Panc1 (cell line): ENCODE results near the gene KRT33A. TPM values are rescaled to one million over a fixed set of nuclear protein-coding genes. Genes with fewer than 3 reads are reported as not detected.

Experiments
- ATAC-seq: fragments of 200-7000 bp; cut with Tn5 transposase; 2 replicates; pipeline ENCODE4 v1.9.1; 2020; ENCODE audit warnings: mild to moderate bottlenecking, moderate library complexity
- BruUV-seq: library from RNA; stranded (reverse); fragments of 400-500 nt; replicated peaks from 2 replicates; lab custom pipeline; 2021; lab: Mats Ljungman, UMichigan
- CTCF ChIA-PET: fragments of 300-600 bp; sonication (Branson Sonifier 250); formaldehyde crosslinking; loops from one replicate; lab custom pipeline; 2022; ENCODE audit warnings: antibody characterized with exemption; lab: Charles Lee
- POLR2A ChIA-PET: fragments of 300-600 bp; sonication (Branson Sonifier 250); formaldehyde crosslinking; loops from one replicate; lab custom pipeline; 2022; ENCODE audit warnings: antibody characterized with exemption; lab: Charles Lee
- DNase-seq: peaks from one replicate; pipeline ENCODE4 v3.0.0-alpha.2; 2010; ENCODE audit warnings: low read depth, low spot score
- H3K27ac ChIP-seq: 2 replicates; pipeline ENCODE4 v1.5.1; 2011; ENCODE audit warnings: mild to moderate bottlenecking, low read length, inconsistent platforms
- H3K27me3 ChIP-seq: fragments of 200-500 bp; sonication (Bioruptor generic); 2 replicates; pipeline ENCODE4 v1.6.0; 2014; ENCODE audit warnings: low read length, inconsistent platforms; ENCODE audit not compliant: control insufficient read depth, insufficient read depth
- H3K36me3 ChIP-seq: fragments of 200-500 bp; sonication (Bioruptor generic); 2 replicates; pipeline ENCODE4 v1.5.1; 2014; ENCODE audit warnings: inconsistent platforms, mild to moderate bottlenecking, low read length, moderate library complexity; ENCODE audit not compliant: control insufficient read depth, insufficient read depth
- H3K4me1 ChIP-seq: 2 replicates; pipeline ENCODE4 v1.5.1; 2011; ENCODE audit warnings: inconsistent platforms, mild to moderate bottlenecking, low read length, moderate library complexity; ENCODE audit not compliant: control insufficient read depth, insufficient read depth
- H3K4me3 ChIP-seq, 2 experiments: 2 replicates each; pipeline ENCODE4 v1.5.1; 2011 to 2012; ENCODE audit warnings: low read depth in 2 of 2, low read length in 2 of 2, mild to moderate bottlenecking in 2 of 2, inconsistent platforms in 1 of 2, moderate library complexity in 1 of 2
- H3K9me3 ChIP-seq: fragments of 200-500 bp; sonication (Bioruptor generic); 2 replicates; pipeline ENCODE4 v1.5.1; 2014; ENCODE audit warnings: low read depth, mild to moderate bottlenecking, inconsistent platforms, low read length, moderate library complexity; ENCODE audit not compliant: control insufficient read depth, insufficient read depth
- POLR2AphosphoS5 ChIP-seq: IDR thresholded peaks from 2 replicates; pipeline ENCODE4 v1.6.1; 2012; ENCODE audit warnings: mild to moderate bottlenecking, low read depth, low read length, moderate library complexity
- SIN3A ChIP-seq: IDR thresholded peaks from 2 replicates; pipeline ENCODE4 v1.6.1; 2012; ENCODE audit warnings: low read depth, mild to moderate bottlenecking, low read length, moderate library complexity, borderline replicate concordance; ENCODE audit not compliant: insufficient read depth
- TCF7L2 ChIP-seq: IDR thresholded peaks from 2 replicates; pipeline ENCODE4 v1.6.1; 2011; ENCODE audit warnings: mild to moderate bottlenecking, low read depth, low read length, inconsistent platforms
- in situ Hi-C: cut with HindIII; loops from 2 replicates; pipeline ENCODE4 v1.10.0; 2016; ENCODE audit warnings: low sequenced_read_pairs, low pct_unique_long_range_greater_than_20kb
- intact Hi-C: fragments of 100-400 bp; cut with micrococcal nuclease; formaldehyde crosslinking; loops from one replicate; pipeline ENCODE4 v1.10.0; 2022; ENCODE audit not compliant: unreplicated experiment
- total RNA-seq: library from RNA; stranded (reverse); gene quantifications from one replicate; pipeline ENCODE4 v1.2.1, GENCODE V29; 2021; ENCODE audit not compliant: unreplicated experiment
- TF ChIP-seq, protein P1 (sequence below), 2 experiments: IDR thresholded peaks; 2 replicates each; pipeline ENCODE4 v1.6.1; 2011 to 2012; ENCODE audit warnings: low read depth in 2 of 2, control low read depth in 1 of 2, low read length in 1 of 2, mild to moderate bottlenecking in 1 of 2, moderate library complexity in 1 of 2; ENCODE audit not compliant: insufficient read depth in 1 of 2
- TF ChIP-seq, protein P2 (sequence below): fragments of 450-650 bp; IDR thresholded peaks from 2 replicates; pipeline ENCODE4 v1.5.1; 2017; ENCODE audit warnings: mild to moderate bottlenecking

Gene KRT33A
- total RNA-seq, 1 experiment from 2014 or later = not detected

DNA sequence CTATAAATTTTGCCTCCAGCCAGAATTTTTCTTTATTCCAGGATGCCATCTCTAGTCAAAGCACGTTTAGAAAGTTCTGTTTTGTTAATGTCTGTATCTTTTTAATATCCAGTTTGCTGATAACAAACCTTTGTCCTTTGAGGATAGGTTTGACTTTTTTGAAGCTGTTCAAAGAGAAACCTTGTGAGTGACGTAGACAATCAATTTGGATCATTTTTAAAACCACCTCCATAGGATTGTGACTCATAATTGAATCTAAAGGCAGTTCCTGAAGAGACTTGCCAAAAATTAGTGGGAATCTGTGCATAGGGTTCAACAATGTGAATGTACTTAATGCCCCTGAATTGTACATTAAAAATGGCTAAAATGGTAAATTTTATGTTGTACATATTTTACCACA lies 40.9 kb upstream of the KRT33A start:
- no TSS peak for BruUV-seq
- TF ChIP-seq, protein P1, sequence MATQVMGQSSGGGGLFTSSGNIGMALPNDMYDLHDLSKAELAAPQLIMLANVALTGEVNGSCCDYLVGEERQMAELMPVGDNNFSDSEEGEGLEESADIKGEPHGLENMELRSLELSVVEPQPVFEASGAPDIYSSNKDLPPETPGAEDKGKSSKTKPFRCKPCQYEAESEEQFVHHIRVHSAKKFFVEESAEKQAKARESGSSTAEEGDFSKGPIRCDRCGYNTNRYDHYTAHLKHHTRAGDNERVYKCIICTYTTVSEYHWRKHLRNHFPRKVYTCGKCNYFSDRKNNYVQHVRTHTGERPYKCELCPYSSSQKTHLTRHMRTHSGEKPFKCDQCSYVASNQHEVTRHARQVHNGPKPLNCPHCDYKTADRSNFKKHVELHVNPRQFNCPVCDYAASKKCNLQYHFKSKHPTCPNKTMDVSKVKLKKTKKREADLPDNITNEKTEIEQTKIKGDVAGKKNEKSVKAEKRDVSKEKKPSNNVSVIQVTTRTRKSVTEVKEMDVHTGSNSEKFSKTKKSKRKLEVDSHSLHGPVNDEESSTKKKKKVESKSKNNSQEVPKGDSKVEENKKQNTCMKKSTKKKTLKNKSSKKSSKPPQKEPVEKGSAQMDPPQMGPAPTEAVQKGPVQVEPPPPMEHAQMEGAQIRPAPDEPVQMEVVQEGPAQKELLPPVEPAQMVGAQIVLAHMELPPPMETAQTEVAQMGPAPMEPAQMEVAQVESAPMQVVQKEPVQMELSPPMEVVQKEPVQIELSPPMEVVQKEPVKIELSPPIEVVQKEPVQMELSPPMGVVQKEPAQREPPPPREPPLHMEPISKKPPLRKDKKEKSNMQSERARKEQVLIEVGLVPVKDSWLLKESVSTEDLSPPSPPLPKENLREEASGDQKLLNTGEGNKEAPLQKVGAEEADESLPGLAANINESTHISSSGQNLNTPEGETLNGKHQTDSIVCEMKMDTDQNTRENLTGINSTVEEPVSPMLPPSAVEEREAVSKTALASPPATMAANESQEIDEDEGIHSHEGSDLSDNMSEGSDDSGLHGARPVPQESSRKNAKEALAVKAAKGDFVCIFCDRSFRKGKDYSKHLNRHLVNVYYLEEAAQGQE (IDR thresholded peaks at IDR 0.05; ENCODE audit: insufficient read depth in 1 of 2, low read depth in 2 of 2, low read length in 1 of 2) = no peak
- no peak for TF ChIP-seq POLR2AphosphoS5
- TF ChIP-seq TCF7L2 = no peak
- TF ChIP-seq SIN3A = no peak
- TF ChIP-seq, protein P2, sequence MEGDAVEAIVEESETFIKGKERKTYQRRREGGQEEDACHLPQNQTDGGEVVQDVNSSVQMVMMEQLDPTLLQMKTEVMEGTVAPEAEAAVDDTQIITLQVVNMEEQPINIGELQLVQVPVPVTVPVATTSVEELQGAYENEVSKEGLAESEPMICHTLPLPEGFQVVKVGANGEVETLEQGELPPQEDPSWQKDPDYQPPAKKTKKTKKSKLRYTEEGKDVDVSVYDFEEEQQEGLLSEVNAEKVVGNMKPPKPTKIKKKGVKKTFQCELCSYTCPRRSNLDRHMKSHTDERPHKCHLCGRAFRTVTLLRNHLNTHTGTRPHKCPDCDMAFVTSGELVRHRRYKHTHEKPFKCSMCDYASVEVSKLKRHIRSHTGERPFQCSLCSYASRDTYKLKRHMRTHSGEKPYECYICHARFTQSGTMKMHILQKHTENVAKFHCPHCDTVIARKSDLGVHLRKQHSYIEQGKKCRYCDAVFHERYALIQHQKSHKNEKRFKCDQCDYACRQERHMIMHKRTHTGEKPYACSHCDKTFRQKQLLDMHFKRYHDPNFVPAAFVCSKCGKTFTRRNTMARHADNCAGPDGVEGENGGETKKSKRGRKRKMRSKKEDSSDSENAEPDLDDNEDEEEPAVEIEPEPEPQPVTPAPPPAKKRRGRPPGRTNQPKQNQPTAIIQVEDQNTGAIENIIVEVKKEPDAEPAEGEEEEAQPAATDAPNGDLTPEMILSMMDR = no peak
- CTCF ChIA-PET = no interaction called here

DNA sequence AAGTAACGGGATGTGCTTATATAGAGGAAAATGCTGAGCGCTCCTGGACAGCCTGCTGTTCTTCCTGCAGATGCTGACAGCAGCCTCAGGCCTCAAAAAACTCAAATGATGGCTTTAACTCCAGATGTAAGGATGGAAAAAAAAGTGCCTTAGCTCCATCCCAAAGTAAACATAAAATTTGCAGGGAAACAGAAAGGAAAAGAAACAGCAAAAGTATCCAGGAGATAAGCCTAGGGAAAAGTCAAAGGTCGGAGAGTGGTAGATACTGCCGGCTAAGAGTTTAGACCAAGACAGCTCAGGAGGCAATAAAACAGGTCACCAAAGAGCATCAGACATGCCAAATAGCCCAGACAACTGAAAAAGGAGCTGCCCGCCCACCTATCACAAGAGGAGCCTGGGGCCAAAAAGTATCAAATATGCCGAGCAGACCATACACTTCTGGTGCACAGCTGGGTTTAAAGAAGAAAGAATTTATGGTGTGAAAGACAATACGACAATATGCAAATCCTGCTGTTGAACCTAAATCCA lies 39.8 kb upstream of the KRT33A start:
- intact Hi-C loops (no loop called here), in situ Hi-C loops (no loop called here)
- CTCF ChIA-PET = no interaction called here
- Histone ChIP-seq H3K9me3 (no peaks in the 10 kb centered on the region; the same call in 1 of the 2 replicates), H3K36me3 (no peaks in the 10 kb centered on the region), H3K27ac (no peak overlapping the region), H3K27me3 (no peaks in the 10 kb centered on the region), H3K4me1 (no peaks in the 10 kb centered on the region), H3K4me3 (no peak overlapping the region)
- POLR2A ChIA-PET = no interaction called here
- TF ChIP-seq, protein P1 (IDR thresholded peaks at IDR 0.05; ENCODE audit: insufficient read depth in 1 of 2, low read depth in 2 of 2, low read length in 1 of 2) = no peak
- ATAC-seq (no peak), DNase-seq (no peak)
- no TSS peak for BruUV-seq

More for the DNA sequence above, 40.9 kb upstream of the KRT33A start:
- Histone ChIP-seq H3K9me3 (no peaks in the 10 kb centered on the region; the same call in 1 of the 2 replicates), H3K4me3 (no peak overlapping the region), H3K36me3 (no peaks in the 10 kb centered on the region), H3K27ac (no peak overlapping the region), H3K4me1 (no peaks in the 10 kb centered on the region), H3K27me3 (no peaks in the 10 kb centered on the region)
- intact Hi-C loops (no loop called here), in situ Hi-C loops (no loop called here)
- DNase-seq (no peak), ATAC-seq (no peak)
- POLR2A ChIA-PET = interaction anchor here (0.5 kb wide), 1 partner anchor 573 kb away, joined by 3 read pairs; no protein-coding TSS in a partner anchor
